WTC11 (cell line): ENCODE measurements around the gene PIK3R2. TPM values are rescaled to one million over a fixed set of nuclear protein-coding genes. Genes with fewer than 3 reads are reported as not detected.
A peak's percentile ranks its signal among the peaks of the same experiment; 100 is the strongest.

ENCODE experiments used
- ATAC-seq: fragments of 200-7000 bp; cut with Tn5 transposase; 2 replicates; pipeline ENCODE4 v1.10.0; 2021; ENCODE audit warnings: mild to moderate bottlenecking, moderate library complexity
- CTCF ChIA-PET: fragments of 300-600 bp; sonication (Branson Sonifier 250); formaldehyde crosslinking; loops from one replicate; lab custom pipeline; 2021; ENCODE audit warnings: antibody characterized with exemption; lab: Charles Lee
- POLR2A ChIA-PET: fragments of 350-600 bp; sonication (Branson Sonifier 250); formaldehyde crosslinking; loops from one replicate; lab custom pipeline; 2021; ENCODE audit warnings: antibody characterized with exemption; lab: Charles Lee
- DNase-seq: peaks from one replicate; pipeline ENCODE4 v3.0.0; 2021; ENCODE audit warnings: low spot score
- H3K27ac Mint-ChIP-seq: 2 replicates; pipeline ENCODE4 v1.8.0; 2021; ENCODE audit warnings: mixed read lengths
- H3K27me3 Mint-ChIP-seq: 2 replicates; pipeline ENCODE4 v1.8.0; 2021; ENCODE audit warnings: low read depth, mild to moderate bottlenecking, moderate library complexity, mixed read lengths
- H3K36me3 Mint-ChIP-seq: 2 replicates; pipeline ENCODE4 v1.8.0; 2021; ENCODE audit warnings: mixed read lengths
- H3K4me1 Mint-ChIP-seq: 2 replicates; pipeline ENCODE4 v1.8.0; 2022; ENCODE audit warnings: mixed read lengths
- H3K4me3 Mint-ChIP-seq: 2 replicates; pipeline ENCODE4 v1.8.0; 2021; ENCODE audit warnings: mild to moderate bottlenecking, moderate library complexity, mixed read lengths
- H3K9me3 Mint-ChIP-seq: 2 replicates; pipeline ENCODE4 v1.8.0; 2021; ENCODE audit warnings: mixed read lengths
- AFF4 ChIP-seq: sonication (generic); formaldehyde crosslinking; IDR thresholded peaks from 2 replicates; pipeline ENCODE4 v1.8.1; 2023; ENCODE audit warnings: mild to moderate bottlenecking, missing genetic modification reagents, borderline replicate concordance
- CDX4 ChIP-seq: fragments of 250-450 bp; sonication (Bioruptor Pico); IDR thresholded peaks from 2 replicates; pipeline ENCODE4 v1.9.0; 2021; ENCODE audit warnings: moderate library complexity, mild to moderate bottlenecking, inconsistent platforms, borderline replicate concordance
- CREM ChIP-seq: sonication (generic); formaldehyde crosslinking; IDR thresholded peaks from 2 replicates; pipeline ENCODE4 v1.8.1; 2022; ENCODE audit warnings: mild to moderate bottlenecking, missing genetic modification reagents, moderate library complexity
- ELF4 ChIP-seq: sonication (generic); formaldehyde crosslinking; IDR thresholded peaks from 2 replicates; pipeline ENCODE4 v1.8.1; 2022; ENCODE audit warnings: low read depth, mild to moderate bottlenecking, moderate library complexity, missing genetic modification reagents
- GTF2I ChIP-seq: fragments of 250-450 bp; sonication (Bioruptor Pico); conservative IDR thresholded peaks from 2 replicates; pipeline ENCODE4 v1.4.0; 2021; ENCODE audit warnings: mild to moderate bottlenecking
- JAZF1 ChIP-seq: fragments of 250-450 bp; sonication (Bioruptor Pico); IDR thresholded peaks from 2 replicates; pipeline ENCODE4 v1.9.0; 2021; ENCODE audit warnings: moderate library complexity, mild to moderate bottlenecking, inconsistent platforms
- JUN ChIP-seq: sonication (generic); formaldehyde crosslinking; IDR thresholded peaks from 2 replicates; pipeline ENCODE4 v1.8.0; 2023; ENCODE audit warnings: mild to moderate bottlenecking, missing genetic modification reagents
- SMAD4 ChIP-seq: sonication (generic); formaldehyde crosslinking; IDR thresholded peaks from 2 replicates; pipeline ENCODE4 v1.8.0; 2022; ENCODE audit warnings: mild to moderate bottlenecking, missing genetic modification reagents
- TP53 ChIP-seq: sonication (generic); formaldehyde crosslinking; IDR thresholded peaks from 2 replicates; pipeline ENCODE4 v1.8.1; 2023; ENCODE audit warnings: mild to moderate bottlenecking, missing genetic modification reagents
- ZNF425 ChIP-seq: fragments of 250-450 bp; sonication (Bioruptor Pico); conservative IDR thresholded peaks from 2 replicates; pipeline ENCODE4 v1.9.0; 2021; ENCODE audit warnings: mild to moderate bottlenecking
- ZNF671 ChIP-seq: fragments of 250-450 bp; sonication (Bioruptor Pico); IDR thresholded peaks from 2 replicates; pipeline ENCODE4 v1.8.0; 2021; ENCODE audit warnings: mild to moderate bottlenecking
- total RNA-seq: library from RNA; stranded (reverse); gene quantifications from 3 replicates; pipeline ENCODE4 v1.2.3, GENCODE V29; 2021
- TF ChIP-seq, protein P1 (sequence below): fragments of 250-450 bp; sonication (Bioruptor Pico); IDR thresholded peaks from 2 replicates; pipeline ENCODE4 v2.1.2; 2022; ENCODE audit warnings: mild to moderate bottlenecking, moderate library complexity
- TF ChIP-seq, protein P2 (sequence below): sonication (generic); formaldehyde crosslinking; IDR thresholded peaks from 2 replicates; pipeline ENCODE4 v1.8.1; 2022; ENCODE audit warnings: low read depth, mild to moderate bottlenecking, moderate library complexity, missing genetic modification reagents, borderline replicate concordance
- TF ChIP-seq, protein P3 (sequence below): fragments of 200-600 bp; IDR thresholded peaks from 2 replicates; pipeline ENCODE4 v1.8.0; 2022; ENCODE audit warnings: antibody characterized with exemption
- TF ChIP-seq, protein P4 (sequence below): fragments of 250-450 bp; sonication (Bioruptor Pico); IDR thresholded peaks from 2 replicates; pipeline ENCODE4 v1.9.0; 2021; ENCODE audit warnings: mild to moderate bottlenecking, borderline replicate concordance

PIK3R2 gene
- total RNA-seq, 1 experiment from 2014 or later: 56.9 TPM

DNA sequence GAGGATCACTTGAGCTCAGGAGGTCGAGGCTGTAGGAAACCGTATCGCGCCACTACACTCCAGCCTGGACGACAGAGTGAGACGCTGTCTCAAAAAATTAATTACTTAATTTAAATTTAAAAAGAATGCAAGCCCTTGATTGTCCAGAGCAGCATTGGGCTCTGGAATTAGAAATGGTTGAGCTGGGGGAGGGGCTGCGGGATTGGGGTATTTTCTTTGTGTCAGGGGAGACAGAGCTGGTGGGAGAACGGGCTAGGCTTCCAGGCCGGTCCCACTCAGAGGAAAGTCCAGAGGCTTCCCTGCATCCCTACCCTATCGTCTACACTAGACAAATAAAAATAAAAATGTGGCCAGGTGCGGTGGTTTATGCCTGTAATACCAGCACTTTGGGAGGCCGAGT is 53.1 kb downstream of the PIK3R2 start:
- no peak for DNase-seq
- H3K36me3 Mint-ChIP-seq: peaks cover 6% of the 10 kb centered on the region
- H3K9me3 Mint-ChIP-seq: no peaks in the 10 kb centered on the region
- peaks cover 22% of the 10 kb centered on the region for H3K4me1 Mint-ChIP-seq
- ChIA-PET POLR2A (interaction anchor here (0.6 to 4.0 kb wide), 7 partner anchors 16 to 117 kb away, joined by 3 to 34 read pairs (median 3); partner anchors contain the start of genes JUND and LSM4), CTCF (interaction anchor here (0.6 to 9.7 kb wide), 13 partner anchors 13 to 423 kb away, joined by 3 to 369 read pairs (median 13); partner anchors contain the start of genes JUND and MPV17L2)
- no peak for ATAC-seq
- no peaks in the 10 kb centered on the region for H3K27me3 Mint-ChIP-seq
- TF ChIP-seq TP53 (CRISPR knock-in tag): no peak
- TF ChIP-seq SMAD4 (CRISPR knock-in tag): no peak
- no peak for TF ChIP-seq ZNF671 (CRISPR knock-in tag)
- no peak for TF ChIP-seq CDX4 (CRISPR knock-in tag)
- no peak for TF ChIP-seq JAZF1 (CRISPR knock-in tag)
- TF ChIP-seq ELF4: no peak
- TF ChIP-seq, protein P1, sequence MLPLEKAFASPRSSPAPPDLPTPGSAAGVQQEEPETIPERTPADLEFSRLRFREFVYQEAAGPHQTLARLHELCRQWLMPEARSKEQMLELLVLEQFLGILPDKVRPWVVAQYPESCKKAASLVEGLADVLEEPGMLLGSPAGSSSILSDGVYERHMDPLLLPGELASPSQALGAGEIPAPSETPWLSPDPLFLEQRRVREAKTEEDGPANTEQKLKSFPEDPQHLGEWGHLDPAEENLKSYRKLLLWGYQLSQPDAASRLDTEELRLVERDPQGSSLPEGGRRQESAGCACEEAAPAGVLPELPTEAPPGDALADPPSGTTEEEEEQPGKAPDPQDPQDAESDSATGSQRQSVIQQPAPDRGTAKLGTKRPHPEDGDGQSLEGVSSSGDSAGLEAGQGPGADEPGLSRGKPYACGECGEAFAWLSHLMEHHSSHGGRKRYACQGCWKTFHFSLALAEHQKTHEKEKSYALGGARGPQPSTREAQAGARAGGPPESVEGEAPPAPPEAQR: no peak
- TF ChIP-seq AFF4 (CRISPR knock-in tag): no peak
- TF ChIP-seq, protein P2, sequence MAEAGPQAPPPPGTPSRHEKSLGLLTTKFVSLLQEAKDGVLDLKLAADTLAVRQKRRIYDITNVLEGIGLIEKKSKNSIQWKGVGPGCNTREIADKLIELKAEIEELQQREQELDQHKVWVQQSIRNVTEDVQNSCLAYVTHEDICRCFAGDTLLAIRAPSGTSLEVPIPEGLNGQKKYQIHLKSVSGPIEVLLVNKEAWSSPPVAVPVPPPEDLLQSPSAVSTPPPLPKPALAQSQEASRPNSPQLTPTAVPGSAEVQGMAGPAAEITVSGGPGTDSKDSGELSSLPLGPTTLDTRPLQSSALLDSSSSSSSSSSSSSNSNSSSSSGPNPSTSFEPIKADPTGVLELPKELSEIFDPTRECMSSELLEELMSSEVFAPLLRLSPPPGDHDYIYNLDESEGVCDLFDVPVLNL: no peak
- TF ChIP-seq CREM (CRISPR knock-in tag): no peak
- no peak for TF ChIP-seq JUN (CRISPR knock-in tag)
- H3K27ac Mint-ChIP-seq: peak overlapping the region; percentile 79
- H3K4me3 Mint-ChIP-seq: peak overlapping the region; percentile 86

DNA sequence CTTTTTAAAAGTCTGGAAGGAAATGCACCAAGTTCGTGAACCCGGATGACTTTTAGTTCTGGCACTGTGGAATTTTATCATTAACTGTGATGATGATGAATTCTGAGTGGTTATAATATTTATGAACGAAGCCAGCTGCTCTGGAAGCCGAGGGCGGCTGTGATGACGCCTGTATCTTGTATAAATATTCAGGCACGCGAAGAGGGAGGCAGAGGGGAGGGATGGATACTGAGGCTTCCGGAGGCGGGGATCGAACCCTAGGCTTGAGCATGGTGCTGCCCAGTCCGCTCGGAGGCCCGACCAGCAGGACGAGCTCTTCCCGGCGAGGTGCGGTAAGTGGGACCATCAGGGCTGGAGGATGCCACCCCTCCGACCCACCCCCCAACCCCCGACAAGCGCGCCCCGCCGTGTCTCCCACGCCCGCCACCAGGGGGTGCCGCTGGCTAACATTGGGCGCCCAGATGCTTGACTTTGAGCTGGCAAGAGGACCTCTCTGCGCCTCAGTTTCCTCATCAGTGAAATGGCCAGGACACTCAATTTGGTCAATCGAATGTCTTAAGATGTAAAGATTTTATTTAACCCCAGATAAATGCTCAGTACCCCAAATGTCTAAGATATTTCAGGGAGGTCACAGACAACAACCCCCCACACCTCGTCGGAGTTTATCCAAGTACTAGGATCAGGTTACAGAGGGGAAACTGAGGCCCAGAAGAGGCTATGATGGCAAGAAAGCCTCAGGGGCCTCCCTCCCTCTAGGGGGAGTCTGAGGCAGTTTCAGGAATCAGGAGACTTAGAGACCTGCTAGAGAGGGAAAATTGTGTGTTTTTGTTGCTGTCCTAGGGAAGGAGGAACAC is 55.4 kb downstream of the PIK3R2 start:
- CTCF ChIA-PET: interaction anchor here (0.5 to 9.7 kb wide), 46 partner anchors 9 to 547 kb away, joined by 3 to 369 read pairs (median 4); partner anchors contain the start of genes ARRDC2, GDF15, IQCN and JUND
- Mint-ChIP-seq H3K27ac (no peak overlapping the region; the same call in 1 of the 2 replicates), H3K27me3 (no peaks in the 10 kb centered on the region), H3K36me3 (no peaks in the 10 kb centered on the region), H3K9me3 (no peaks in the 10 kb centered on the region), H3K4me1 (peaks cover 12% of the 10 kb centered on the region), H3K4me3 (no peak overlapping the region)
- ATAC-seq: no peak
- POLR2A ChIA-PET: interaction anchor here (1.3 to 1.5 kb wide), 3 partner anchors 24 to 73 kb away, joined by 4 to 7 read pairs (median 6); partner anchors contain the start of gene JUND
- peak; percentile 74 for DNase-seq
- TF ChIP-seq, protein P3, sequence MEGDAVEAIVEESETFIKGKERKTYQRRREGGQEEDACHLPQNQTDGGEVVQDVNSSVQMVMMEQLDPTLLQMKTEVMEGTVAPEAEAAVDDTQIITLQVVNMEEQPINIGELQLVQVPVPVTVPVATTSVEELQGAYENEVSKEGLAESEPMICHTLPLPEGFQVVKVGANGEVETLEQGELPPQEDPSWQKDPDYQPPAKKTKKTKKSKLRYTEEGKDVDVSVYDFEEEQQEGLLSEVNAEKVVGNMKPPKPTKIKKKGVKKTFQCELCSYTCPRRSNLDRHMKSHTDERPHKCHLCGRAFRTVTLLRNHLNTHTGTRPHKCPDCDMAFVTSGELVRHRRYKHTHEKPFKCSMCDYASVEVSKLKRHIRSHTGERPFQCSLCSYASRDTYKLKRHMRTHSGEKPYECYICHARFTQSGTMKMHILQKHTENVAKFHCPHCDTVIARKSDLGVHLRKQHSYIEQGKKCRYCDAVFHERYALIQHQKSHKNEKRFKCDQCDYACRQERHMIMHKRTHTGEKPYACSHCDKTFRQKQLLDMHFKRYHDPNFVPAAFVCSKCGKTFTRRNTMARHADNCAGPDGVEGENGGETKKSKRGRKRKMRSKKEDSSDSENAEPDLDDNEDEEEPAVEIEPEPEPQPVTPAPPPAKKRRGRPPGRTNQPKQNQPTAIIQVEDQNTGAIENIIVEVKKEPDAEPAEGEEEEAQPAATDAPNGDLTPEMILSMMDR: peak; percentile 66
- TF ChIP-seq ZNF425 (CRISPR knock-in tag) (no peak), GTF2I (CRISPR knock-in tag) (peak; percentile 80; the same call in 1 of the 2 replicates)
- TF ChIP-seq, protein P4, sequence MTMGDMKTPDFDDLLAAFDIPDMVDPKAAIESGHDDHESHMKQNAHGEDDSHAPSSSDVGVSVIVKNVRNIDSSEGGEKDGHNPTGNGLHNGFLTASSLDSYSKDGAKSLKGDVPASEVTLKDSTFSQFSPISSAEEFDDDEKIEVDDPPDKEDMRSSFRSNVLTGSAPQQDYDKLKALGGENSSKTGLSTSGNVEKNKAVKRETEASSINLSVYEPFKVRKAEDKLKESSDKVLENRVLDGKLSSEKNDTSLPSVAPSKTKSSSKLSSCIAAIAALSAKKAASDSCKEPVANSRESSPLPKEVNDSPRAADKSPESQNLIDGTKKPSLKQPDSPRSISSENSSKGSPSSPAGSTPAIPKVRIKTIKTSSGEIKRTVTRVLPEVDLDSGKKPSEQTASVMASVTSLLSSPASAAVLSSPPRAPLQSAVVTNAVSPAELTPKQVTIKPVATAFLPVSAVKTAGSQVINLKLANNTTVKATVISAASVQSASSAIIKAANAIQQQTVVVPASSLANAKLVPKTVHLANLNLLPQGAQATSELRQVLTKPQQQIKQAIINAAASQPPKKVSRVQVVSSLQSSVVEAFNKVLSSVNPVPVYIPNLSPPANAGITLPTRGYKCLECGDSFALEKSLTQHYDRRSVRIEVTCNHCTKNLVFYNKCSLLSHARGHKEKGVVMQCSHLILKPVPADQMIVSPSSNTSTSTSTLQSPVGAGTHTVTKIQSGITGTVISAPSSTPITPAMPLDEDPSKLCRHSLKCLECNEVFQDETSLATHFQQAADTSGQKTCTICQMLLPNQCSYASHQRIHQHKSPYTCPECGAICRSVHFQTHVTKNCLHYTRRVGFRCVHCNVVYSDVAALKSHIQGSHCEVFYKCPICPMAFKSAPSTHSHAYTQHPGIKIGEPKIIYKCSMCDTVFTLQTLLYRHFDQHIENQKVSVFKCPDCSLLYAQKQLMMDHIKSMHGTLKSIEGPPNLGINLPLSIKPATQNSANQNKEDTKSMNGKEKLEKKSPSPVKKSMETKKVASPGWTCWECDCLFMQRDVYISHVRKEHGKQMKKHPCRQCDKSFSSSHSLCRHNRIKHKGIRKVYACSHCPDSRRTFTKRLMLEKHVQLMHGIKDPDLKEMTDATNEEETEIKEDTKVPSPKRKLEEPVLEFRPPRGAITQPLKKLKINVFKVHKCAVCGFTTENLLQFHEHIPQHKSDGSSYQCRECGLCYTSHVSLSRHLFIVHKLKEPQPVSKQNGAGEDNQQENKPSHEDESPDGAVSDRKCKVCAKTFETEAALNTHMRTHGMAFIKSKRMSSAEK (CRISPR knock-in tag): 0 out of 2 replicates have a peak, but pooled peaks have one; percentile 26
